GM19023 (cell line): ENCODE data around the gene NME5.
"Not testable (repeated sequence)": the region's sequence is repeated elsewhere in the genome, so short reads cannot be mapped to it uniquely, and the experiment has no call there.

Experiments
- ATAC-seq: cut with Tn5 transposase; IDR thresholded peaks from one replicate; pipeline ENCODE4 v1.9.1; 2021; ENCODE audit warnings: mild to moderate bottlenecking, moderate library complexity; ENCODE audit not compliant: unreplicated experiment

NME5 gene

GRCh38 chr5:138083702-138084101 is 55.5 kb downstream of the NME5 start, which contains the start of gene WNT8A:
Gene WNT8A, plus strand, starts transcription at chr5:138084033. Its CDS starts 95 bp downstream, at chr5:138084128.
- no peak for ATAC-seq

- ATAC-seq, result no peak
These were observed 57.2 kb downstream of the NME5 start for GRCh38 chr5:138082033-138082432.

- no peak for ATAC-seq
These were observed 61.1 kb downstream of the NME5 start for GRCh38 chr5:138078006-138078643.

GRCh38 chr5:138077064-138077696 is 62.0 kb downstream of the NME5 start:
- no peak for ATAC-seq

GRCh38 chr5:138070026-138070425 is 69.2 kb downstream of the NME5 start:
- not testable (repeated sequence) for ATAC-seq

GRCh38 chr5:138068742-138069600 is 70.3 kb downstream of the NME5 start:
- no peak for ATAC-seq

GRCh38 chr5:138067945-138068344 is 71.3 kb downstream of the NME5 start:
- no peak for ATAC-seq
